ENCODE measurements around the gene CECR2. TPM values are rescaled to one million over a fixed set of nuclear protein-coding genes. Genes with fewer than 3 reads are reported as not detected.

CECR2 gene
- total RNA-seq, 1 experiment from 2014 or later, result 154 TPM

GRCh38 chr22:17418890-17419324, 49.6 kb downstream of the CECR2 start:
- Histone ChIP-seq H3K23me2 (ENCODE audit: insufficient read length, low read depth, low read length, poor library complexity, severe bottlenecking) (no peaks in the 10 kb centered on the region), H3K18ac (ENCODE audit: insufficient read length, low read depth, low read length) (no peak overlapping the region), H2BK15ac (ENCODE audit: low read depth, low read length) (no peak overlapping the region), H3K27me3 (ENCODE audit: insufficient read depth, low read length) (no peaks in the 10 kb centered on the region), H3K4me1 (ENCODE audit: insufficient read depth, low read length) (peaks cover 8% of the 10 kb centered on the region; the same call in 1 of the 2 replicates), H2BK120ac (ENCODE audit: low read depth, low read length, poor library complexity, severe bottlenecking) (no peak overlapping the region), H4K20me1 (ENCODE audit: control insufficient read depth, insufficient read depth, insufficient read length) (no peaks in the 10 kb centered on the region), H2BK20ac (ENCODE audit: low read depth, low read length, poor library complexity, severe bottlenecking) (no peak overlapping the region), H3K79me2 (ENCODE audit: insufficient read depth, low read length) (peaks cover 65% of the 10 kb centered on the region), H2BK5ac (ENCODE audit: insufficient read length, low read length) (no peak overlapping the region), H3K4ac (ENCODE audit: low read depth, low read length) (no peak overlapping the region), H4K5ac (ENCODE audit: insufficient read length, low read depth, low read length) (no peak overlapping the region), H3T11ph (ENCODE audit: low read length) (no peak overlapping the region), H4K91ac (ENCODE audit: insufficient read length, low read depth, low read length) (no peak overlapping the region), H3K4me2 (ENCODE audit: insufficient read depth, insufficient read length, low read length) (no peak overlapping the region), H3K9ac (ENCODE audit: extremely low read depth, insufficient read length, low read length) (no peak overlapping the region), H3K56ac (ENCODE audit: insufficient read length, low read depth, low read length) (no peak overlapping the region), H3K79me1 (ENCODE audit: insufficient read depth, low read depth, low read length, poor library complexity, severe bottlenecking) (peaks cover 3% of the 10 kb centered on the region), H2AK5ac (ENCODE audit: insufficient read length, low read length) (no peak overlapping the region), H3K9me3 (ENCODE audit: control insufficient read depth, low read depth, low read length) (no peaks in the 10 kb centered on the region), H2AFZ (ENCODE audit: low read length) (no peak overlapping the region), H3K27ac (ENCODE audit: insufficient read length, low read depth, low read length) (no peak overlapping the region), H2BK12ac (ENCODE audit: insufficient read length, low read depth, low read length) (no peak overlapping the region), H3K23ac (ENCODE audit: insufficient read length, low read depth, low read length) (no peak overlapping the region), H4K8ac (replicated peaks; ENCODE audit: insufficient read length, low read depth, low read length) (no peak overlapping the region), H3K14ac (ENCODE audit: insufficient read depth, low read length) (no peak overlapping the region)
- no CpG with 5 or more reads among the region's 27 CpGs for WGBS (ENCODE audit: extremely low coverage, insufficient read length, low lambda C conversion rate)
- Mint-ChIP-seq H3K27me3 (ENCODE audit: low read depth) (no peaks in the 10 kb centered on the region; the same call in 1 of the 2 replicates), H3K9me3 (no peaks in the 10 kb centered on the region), H3K27ac (peak overlapping the region in 2 of 3 experiments; percentile 3 to 75; a peak in 4 of 7 replicates), H3K4me3 (peak overlapping the region in 1 of 2 experiments; percentile 2; a peak in 1 of 5 replicates), H3K4me1 (peaks cover 59 to 69% of the 10 kb centered on the region in 2 experiments), H3K36me3 (ENCODE audit: insufficient read depth in 1 of 3, low read depth in 3 of 3) (peaks cover 7 to 11% (median 10%) of the 10 kb centered on the region in 3 experiments; a peak in 5 of 7 replicates)
- peak; percentile 54; the same call in 2 of the 3 replicates for TF ChIP-seq CTCF (conservative IDR thresholded peaks at IDR 0.05)
- peak; percentile 71 for DNase-seq
